ENCODE data around the gene DESI1. TPM values are rescaled to one million over a fixed set of nuclear protein-coding genes. Genes with fewer than 3 reads are reported as not detected.

Gene DESI1
- total RNA-seq, 1 experiment from 2014 or later: 30.2 TPM

GRCh38 chr22:41598081-41598480 is 22.8 kb downstream of the DESI1 start:
- H3K9ac ChIP-seq (ENCODE audit: extremely low read depth, insufficient read length, low read length): no peak overlapping the region
- H3K56ac ChIP-seq (ENCODE audit: insufficient read length, low read depth, low read length): no peak overlapping the region
- no peak overlapping the region for H3K14ac ChIP-seq (ENCODE audit: insufficient read depth, low read length)
- no peak overlapping the region for H2BK5ac ChIP-seq (ENCODE audit: insufficient read length, low read length)
- H3K23ac ChIP-seq (ENCODE audit: insufficient read length, low read depth, low read length): no peak overlapping the region
- H3K18ac ChIP-seq (ENCODE audit: insufficient read length, low read depth, low read length): no peak overlapping the region
- no peak overlapping the region for H2AFZ ChIP-seq (ENCODE audit: low read length)
- Mint-ChIP-seq H3K4me1 (peaks cover 2% of the 10 kb centered on the region in 2 experiments; a peak in 1 of 4 replicates), H3K9me3 (no peaks in the 10 kb centered on the region), H3K27ac (no peak overlapping the region), H3K27me3 (ENCODE audit: low read depth) (peaks cover 8% of the 10 kb centered on the region), H3K36me3 (ENCODE audit: insufficient read depth in 1 of 3, low read depth in 3 of 3) (peaks cover 12 to 25% (median 24%) of the 10 kb centered on the region in 3 experiments; a peak in 6 of 7 replicates), H3K4me3 (no peak overlapping the region)
- no peaks in the 10 kb centered on the region for H3K79me2 ChIP-seq (ENCODE audit: insufficient read depth, low read length)
- H2BK12ac ChIP-seq (ENCODE audit: insufficient read length, low read depth, low read length): no peak overlapping the region
- no peaks in the 10 kb centered on the region for H3K23me2 ChIP-seq (ENCODE audit: insufficient read length, low read depth, low read length, poor library complexity, severe bottlenecking)
- no CpG with 5 or more reads among the region's 5 CpGs for WGBS (ENCODE audit: extremely low coverage, insufficient read length, low lambda C conversion rate)
- H4K91ac ChIP-seq (ENCODE audit: insufficient read length, low read depth, low read length): no peak overlapping the region
- no peaks in the 10 kb centered on the region for H3K27me3 ChIP-seq (ENCODE audit: insufficient read depth, low read length)
- no peak overlapping the region for H2BK20ac ChIP-seq (ENCODE audit: low read depth, low read length, poor library complexity, severe bottlenecking)
- H4K5ac ChIP-seq (ENCODE audit: insufficient read length, low read depth, low read length): no peak overlapping the region
- no peak overlapping the region for H3K27ac ChIP-seq (ENCODE audit: insufficient read length, low read depth, low read length)
- H3K4me2 ChIP-seq (ENCODE audit: insufficient read depth, insufficient read length, low read length): no peak overlapping the region
- no peak overlapping the region for H3K4ac ChIP-seq (ENCODE audit: low read depth, low read length)
- no peak overlapping the region for H2BK120ac ChIP-seq (ENCODE audit: low read depth, low read length, poor library complexity, severe bottlenecking)
- H3K79me1 ChIP-seq (ENCODE audit: insufficient read depth, low read depth, low read length, poor library complexity, severe bottlenecking): no peaks in the 10 kb centered on the region
- TF ChIP-seq CTCF (conservative IDR thresholded peaks at IDR 0.05): no peak
- no peak overlapping the region for H2BK15ac ChIP-seq (ENCODE audit: low read depth, low read length)
- no peak overlapping the region for H4K8ac ChIP-seq (replicated peaks; ENCODE audit: insufficient read length, low read depth, low read length)
- H4K20me1 ChIP-seq (ENCODE audit: control insufficient read depth, insufficient read depth, insufficient read length): peaks cover 5% of the 10 kb centered on the region
- no peaks in the 10 kb centered on the region for H3K4me1 ChIP-seq (ENCODE audit: insufficient read depth, low read length)
- DNase-seq: no peak
- H3K9me3 ChIP-seq (ENCODE audit: control insufficient read depth, low read depth, low read length): no peaks in the 10 kb centered on the region
- no peak overlapping the region for H2AK5ac ChIP-seq (ENCODE audit: insufficient read length, low read length)
- H3T11ph ChIP-seq (ENCODE audit: low read length): no peak overlapping the region

Data from H9 (cell line).